Naive thymus-derived CD8-positive, alpha-beta T cell (primary cell): Measurements from ENCODE around the gene PHF20. TPM values are rescaled to one million over a fixed set of nuclear protein-coding genes. Genes with fewer than 3 reads are reported as not detected.
A peak's percentile ranks its signal among the peaks of the same experiment; 100 is the strongest.
"Not testable (repeated sequence)": the region's sequence is repeated elsewhere in the genome, so short reads cannot be mapped to it uniquely, and the experiment has no call there.

ENCODE experiments used
- ATAC-seq, 2 donors: fragments of 150-1000 bp; cut with Tn5 transposase in 1 of 2; sonication (Bioruptor Pico), chemical (Tn5 transposase) in 1 of 2; 1 replicate in 1 of 2; 2 replicates in 1 of 2; pipeline ENCODE4 v1.10.0; 2021; ENCODE audit warnings: mild to moderate bottlenecking in 2 of 2, moderate library complexity in 2 of 2
- POLR2A ChIA-PET: fragments of 350-600 bp; sonication (Branson Sonifier 250); formaldehyde crosslinking; loops from one replicate; lab custom pipeline; 2021; ENCODE audit warnings: antibody characterized with exemption; lab: Charles Lee
- DNase-seq, 10 donors: peaks; one replicate each; pipeline versions ENCODE4 v3.0.0 to v3.0.0-alpha.2; 2020 to 2022
- H3K27ac Mint-ChIP-seq, 10 donors: one replicate each; pipeline ENCODE4 v1.8.0; 2020 to 2022; ENCODE audit warnings: mild to moderate bottlenecking in 10 of 10, mixed read lengths in 10 of 10, moderate library complexity in 4 of 10, inconsistent platforms in 1 of 10
- H3K27me3 Mint-ChIP-seq, 5 donors: one replicate each; pipeline ENCODE4 v1.8.0; 2021 to 2022; ENCODE audit warnings: mixed read lengths in 5 of 5
- H3K36me3 Mint-ChIP-seq, 3 donors: one replicate each; pipeline ENCODE4 v1.8.0; 2020 to 2022; ENCODE audit warnings: mixed read lengths in 3 of 3, mild to moderate bottlenecking in 2 of 3, inconsistent platforms in 1 of 3
- H3K4me1 Mint-ChIP-seq, 4 donors: one replicate each; pipeline ENCODE4 v1.8.0; 2021 to 2022; ENCODE audit warnings: mixed read lengths in 4 of 4
- H3K4me3 Mint-ChIP-seq, 10 donors: one replicate each; pipeline ENCODE4 v1.8.0; 2020 to 2022; ENCODE audit warnings: mild to moderate bottlenecking in 10 of 10, mixed read lengths in 10 of 10, moderate library complexity in 6 of 10, inconsistent platforms in 1 of 10
- H3K9me3 Mint-ChIP-seq, 9 donors: one replicate each; pipeline ENCODE4 v1.8.0; 2020 to 2022; ENCODE audit warnings: mixed read lengths in 9 of 9, mild to moderate bottlenecking in 3 of 9, inconsistent platforms in 1 of 9, moderate library complexity in 1 of 9
- polyA plus RNA-seq, 3 donors: library from polyadenylated mRNA; unstranded; fragments of 300-500 nt; fragmentation: Illumina TruSeq; gene quantifications; one replicate each; pipeline ENCODE4 v1.2.3, GENCODE V29; 2021
- total RNA-seq, 8 experiments: library from RNA in 2 of 8; stranded (reverse) in 2 of 8; gene quantifications; one replicate each; pipeline ENCODE4 v1.2.3 and lab custom pipeline; 2021 to 2026

The PHF20 gene
- total and polyA plus RNA-seq, 5 experiments from 2014 or later = 79.0 to 135 (median 114) TPM

GRCh38 chr20:35742741-35743523 is 28.9 kb upstream of the PHF20 start:
- DNase-seq = peak in 3 of 10 donors; percentile 38 to 55 (median 45)
- POLR2A ChIA-PET = interaction anchor here (0.6 to 11.0 kb wide), 52 partner anchors 10 to 1260 kb away, joined by 3 to 684 read pairs (median 6); partner anchors contain the start of genes CEP250, CPNE1, EDEM2 and ERGIC3
- ATAC-seq = no peak
- H3K27me3 Mint-ChIP-seq = no peaks in the 10 kb centered on the region
- H3K9me3 Mint-ChIP-seq = no peaks in the 10 kb centered on the region
- peaks cover 25 to 36% (median 31%) of the 10 kb centered on the region in 3 donors for H3K36me3 Mint-ChIP-seq
- H3K27ac Mint-ChIP-seq = peak overlapping the region; percentile 98 to 100 (median 100)
- H3K4me3 Mint-ChIP-seq = peak overlapping the region; percentile 93 to 100 (median 99)
- peaks cover 27 to 54% (median 47%) of the 10 kb centered on the region in 4 donors for H3K4me1 Mint-ChIP-seq

GRCh38 chr20:35743693-35744491 is 27.9 kb upstream of the PHF20 start:
- ATAC-seq (no peak), DNase-seq (peak in 2 of 10 donors; percentile 38 to 41)
- POLR2A ChIA-PET = interaction anchor here (1.3 to 11.0 kb wide), 18 partner anchors 14 to 291 kb away, joined by 3 to 684 read pairs (median 14); partner anchors contain the start of genes CPNE1, ERGIC3, NFS1 and PHF20
- Mint-ChIP-seq H3K27ac (peak overlapping the region; percentile 98 to 100 (median 100)), H3K36me3 (peaks cover 19 to 26% (median 22%) of the 10 kb centered on the region in 3 donors), H3K4me1 (peaks cover 21 to 45% (median 38%) of the 10 kb centered on the region in 4 donors), H3K9me3 (no peaks in the 10 kb centered on the region), H3K27me3 (no peaks in the 10 kb centered on the region), H3K4me3 (peak overlapping the region; percentile 93 to 100 (median 99))

GRCh38 chr20:35744492-35744841 is 27.3 kb upstream of the PHF20 start:
- Mint-ChIP-seq H3K4me3 (peak overlapping the region; percentile 8 to 100 (median 98)), H3K4me1 (peaks cover 18 to 39% (median 34%) of the 10 kb centered on the region in 4 donors), H3K27ac (peak overlapping the region; percentile 98 to 100 (median 100)), H3K36me3 (peaks cover 16 to 21% (median 19%) of the 10 kb centered on the region in 3 donors)
- not testable (repeated sequence) for ATAC-seq, DNase-seq, H3K27me3 Mint-ChIP-seq, H3K9me3 Mint-ChIP-seq
- POLR2A ChIA-PET = interaction anchor here (1.4 to 11.0 kb wide), 5 partner anchors 14 to 291 kb away, joined by 3 to 684 read pairs (median 16); partner anchors contain the start of genes PHF20 and SCAND1

- no peak overlapping the region for H3K4me3 Mint-ChIP-seq
- H3K27ac Mint-ChIP-seq = no peak overlapping the region
- H3K27me3 Mint-ChIP-seq = no peaks in the 10 kb centered on the region
- POLR2A ChIA-PET = interaction anchor here (0.6 kb wide), 1 partner anchor 34 kb away, joined by 3 read pairs; no protein-coding TSS in a partner anchor
- DNase-seq (no peak), ATAC-seq (no peak)
- no peaks in the 10 kb centered on the region for H3K9me3 Mint-ChIP-seq
- H3K4me1 Mint-ChIP-seq = peaks cover 0 to 3% (median 1%) of the 10 kb centered on the region in 4 donors
- H3K36me3 Mint-ChIP-seq = no peaks in the 10 kb centered on the region
Measured at GRCh38 chr20:35750611-35751010, 21.2 kb upstream of the PHF20 start.

- no peaks in the 10 kb centered on the region for H3K36me3 Mint-ChIP-seq
- POLR2A ChIA-PET = interaction anchor here (0.6 to 1.7 kb wide), 2 partner anchors 14 to 835 kb away, joined by 3 to 8 read pairs; partner anchors contain the start of gene RBM39
- no peaks in the 10 kb centered on the region for H3K27me3 Mint-ChIP-seq
- peaks cover 5 to 8% (median 7%) of the 10 kb centered on the region in 4 donors for H3K4me1 Mint-ChIP-seq
- no peaks in the 10 kb centered on the region for H3K9me3 Mint-ChIP-seq
- ATAC-seq = no peak
- no peak overlapping the region for H3K4me3 Mint-ChIP-seq
- no peak for DNase-seq
- H3K27ac Mint-ChIP-seq = peak overlapping the region in 1 of 10 donors; percentile 37
Measured at GRCh38 chr20:35756404-35756803, 15.4 kb upstream of the PHF20 start.

GRCh38 chr20:35757098-35757705 is 14.6 kb upstream of the PHF20 start:
- Mint-ChIP-seq H3K4me3 (no peak overlapping the region), H3K27ac (peak overlapping the region in 3 of 10 donors; percentile 44 to 56 (median 46)), H3K36me3 (no peaks in the 10 kb centered on the region), H3K9me3 (no peaks in the 10 kb centered on the region), H3K27me3 (no peaks in the 10 kb centered on the region), H3K4me1 (peaks cover 6 to 10% (median 7%) of the 10 kb centered on the region in 4 donors)
- ATAC-seq (peak in 1 of 2 donors; percentile 76), DNase-seq (no peak)
- POLR2A ChIA-PET = interaction anchor here (1.7 to 2.1 kb wide), 2 partner anchors 14 to 15 kb away, joined by 8 read pairs; partner anchors contain the start of gene RBM39

- not testable (repeated sequence) for H3K27ac Mint-ChIP-seq, H3K27me3 Mint-ChIP-seq, H3K36me3 Mint-ChIP-seq, DNase-seq, H3K9me3 Mint-ChIP-seq, H3K4me3 Mint-ChIP-seq, ATAC-seq
- POLR2A ChIA-PET = interaction anchor here (17.0 kb wide), 1 partner anchor 19 kb away, joined by 684 read pairs; the partner anchor contains the start of gene RBM39
- H3K4me1 Mint-ChIP-seq = peaks cover 12 to 29% (median 20%) of the 10 kb centered on the region in 4 donors
Measured at GRCh38 chr20:35761548-35761947, 10.3 kb upstream of the PHF20 start.

- Mint-ChIP-seq H3K27me3 (no peaks in the 10 kb centered on the region), H3K9me3 (no peaks in the 10 kb centered on the region), H3K27ac (peak overlapping the region in 4 of 10 donors; percentile 29 to 80 (median 48)), H3K4me1 (peaks cover 8 to 30% (median 21%) of the 10 kb centered on the region in 4 donors), H3K36me3 (no peaks in the 10 kb centered on the region), H3K4me3 (no peak overlapping the region)
- ATAC-seq (no peak), DNase-seq (no peak)
- POLR2A ChIA-PET = interaction anchor here (17.0 kb wide), 1 partner anchor 20 kb away, joined by 684 read pairs; the partner anchor contains the start of gene RBM39
Measured at GRCh38 chr20:35762461-35762860, 9.4 kb upstream of the PHF20 start.

GRCh38 chr20:35764936-35765335 is 6.9 kb upstream of the PHF20 start:
- POLR2A ChIA-PET = interaction anchor here (17.0 kb wide), 1 partner anchor 23 kb away, joined by 684 read pairs; the partner anchor contains the start of gene RBM39
- not testable (repeated sequence) for H3K9me3 Mint-ChIP-seq, ATAC-seq, H3K27me3 Mint-ChIP-seq, H3K4me3 Mint-ChIP-seq, H3K36me3 Mint-ChIP-seq, DNase-seq
- Mint-ChIP-seq H3K4me1 (peaks cover 23 to 53% (median 43%) of the 10 kb centered on the region in 4 donors), H3K27ac (peak overlapping the region in 7 of 10 donors; percentile 2 to 88 (median 50))

- Mint-ChIP-seq H3K4me3 (peak overlapping the region in 7 of 10 donors; percentile 22 to 69 (median 38)), H3K27me3 (no peaks in the 10 kb centered on the region), H3K4me1 (peaks cover 31 to 69% (median 56%) of the 10 kb centered on the region in 4 donors), H3K36me3 (peaks cover 0 to 2% (median 0%) of the 10 kb centered on the region in 3 donors), H3K27ac (peak overlapping the region; percentile 99 to 100 (median 100)), H3K9me3 (peaks cover 0 to 3% (median 0%) of the 10 kb centered on the region in 9 donors)
- DNase-seq (no peak), ATAC-seq (no peak)
- POLR2A ChIA-PET = interaction anchor here (0.6 to 17.0 kb wide), 4 partner anchors 9 to 983 kb away, joined by 3 to 684 read pairs (median 3); partner anchors contain the start of gene RBM39
Measured at GRCh38 chr20:35766843-35767242, 5.0 kb upstream of the PHF20 start.
